PC-9 (cell line): ENCODE measurements around the gene CSH2. TPM values are rescaled to one million over a fixed set of nuclear protein-coding genes. Genes with fewer than 3 reads are reported as not detected.

Experiments used
- BruUV-seq: library from RNA; stranded (reverse); fragments of 400-500 nt; replicated peaks from 2 replicates; lab custom pipeline; 2021; lab: Mats Ljungman, UMichigan
- CTCF ChIA-PET: fragments of 300-600 bp; sonication (Branson Sonifier 250); formaldehyde crosslinking; loops from one replicate; lab custom pipeline; 2022; ENCODE audit warnings: antibody characterized with exemption; lab: Charles Lee
- POLR2A ChIA-PET: fragments of 300-600 bp; sonication (Branson Sonifier 250); formaldehyde crosslinking; loops from one replicate; lab custom pipeline; 2022; ENCODE audit warnings: antibody characterized with exemption; ENCODE audit not compliant: unreplicated experiment; lab: Charles Lee
- DNase-seq, 2 experiments: peaks; one replicate each; pipeline versions ENCODE4 v3.0.0 to v3.0.0-alpha.2; 2015 to 2022; ENCODE audit warnings: mixed read lengths in 1 of 2
- H2AFZ ChIP-seq: fragments of 200-600 bp; sonication (generic); 2 replicates; pipeline ENCODE4 v1.8.1; 2017; ENCODE audit warnings: antibody characterized with exemption
- H3F3A ChIP-seq: fragments of 200-600 bp; sonication (generic); 2 replicates; pipeline ENCODE4 v1.8.1; 2017; ENCODE audit warnings: antibody characterized with exemption, mild to moderate bottlenecking, low read depth; ENCODE audit not compliant: insufficient read depth
- H3K27ac ChIP-seq: fragments of 200-600 bp; sonication (generic); 2 replicates; pipeline ENCODE4 v1.6.1; 2016; ENCODE audit warnings: mixed run types
- H3K27me3 ChIP-seq: fragments of 200-600 bp; sonication (generic); 2 replicates; pipeline ENCODE4 v1.6.1; 2016; ENCODE audit warnings: low read depth, mixed run types; ENCODE audit not compliant: insufficient read depth
- H3K36me3 ChIP-seq: fragments of 200-600 bp; sonication (generic); 2 replicates; pipeline ENCODE4 v1.6.1; 2016; ENCODE audit warnings: low read depth, mixed run types
- H3K4me1 ChIP-seq: fragments of 200-600 bp; sonication (generic); replicated peaks from 2 replicates; pipeline ENCODE4 v1.6.1; 2016; ENCODE audit warnings: mixed run types; ENCODE audit not compliant: insufficient read depth
- H3K4me2 ChIP-seq: fragments of 200-600 bp; sonication (generic); 2 replicates; pipeline ENCODE4 v1.6.1; 2017; ENCODE audit warnings: mixed run types
- H3K4me3 ChIP-seq: fragments of 200-600 bp; sonication (generic); 2 replicates; pipeline ENCODE4 v1.6.1; 2016; ENCODE audit warnings: mixed run types
- H3K79me2 ChIP-seq: fragments of 200-600 bp; sonication (generic); 2 replicates; pipeline ENCODE4 v1.6.1; 2017; ENCODE audit warnings: low read depth, mixed run types
- H3K9me2 ChIP-seq: fragments of 200-600 bp; sonication (generic); 2 replicates; pipeline ENCODE4 v1.8.1; 2017; ENCODE audit warnings: mild to moderate bottlenecking; ENCODE audit not compliant: insufficient read depth
- H3K9me3 ChIP-seq: fragments of 200-600 bp; sonication (generic); 2 replicates; pipeline ENCODE4 v1.8.1; 2016; ENCODE audit warnings: low read depth; ENCODE audit not compliant: insufficient read depth
- H4K20me1 ChIP-seq: fragments of 200-600 bp; sonication (generic); 2 replicates; pipeline ENCODE4 v1.8.1; 2017; ENCODE audit not compliant: insufficient read depth
- EZH2 ChIP-seq: fragments of 200-600 bp; sonication (generic); IDR thresholded peaks from 2 replicates; pipeline ENCODE4 v1.8.0; 2017; ENCODE audit warnings: antibody characterized with exemption, low read depth
- intact Hi-C: fragments of 100-400 bp; cut with micrococcal nuclease; formaldehyde crosslinking; loops from one replicate; pipeline ENCODE4 v1.10.0; 2022; ENCODE audit not compliant: unreplicated experiment
- total RNA-seq: library from RNA; stranded (reverse); gene quantifications from 2 replicates; pipeline ENCODE4 v1.2.3, GENCODE V29; 2021
- TF ChIP-seq, protein P1 (sequence below): fragments of 200-600 bp; sonication (generic); conservative IDR thresholded peaks from 2 replicates; pipeline ENCODE4 v1.6.1; 2017; ENCODE audit warnings: mixed run types, antibody characterized with exemption, mild to moderate bottlenecking, moderate library complexity

CSH2 gene
- total RNA-seq, 1 experiment from 2014 or later: not detected

GRCh38 chr17:63841350-63842172 is 31.9 kb downstream of the CSH2 start:
- TF ChIP-seq, protein P1, sequence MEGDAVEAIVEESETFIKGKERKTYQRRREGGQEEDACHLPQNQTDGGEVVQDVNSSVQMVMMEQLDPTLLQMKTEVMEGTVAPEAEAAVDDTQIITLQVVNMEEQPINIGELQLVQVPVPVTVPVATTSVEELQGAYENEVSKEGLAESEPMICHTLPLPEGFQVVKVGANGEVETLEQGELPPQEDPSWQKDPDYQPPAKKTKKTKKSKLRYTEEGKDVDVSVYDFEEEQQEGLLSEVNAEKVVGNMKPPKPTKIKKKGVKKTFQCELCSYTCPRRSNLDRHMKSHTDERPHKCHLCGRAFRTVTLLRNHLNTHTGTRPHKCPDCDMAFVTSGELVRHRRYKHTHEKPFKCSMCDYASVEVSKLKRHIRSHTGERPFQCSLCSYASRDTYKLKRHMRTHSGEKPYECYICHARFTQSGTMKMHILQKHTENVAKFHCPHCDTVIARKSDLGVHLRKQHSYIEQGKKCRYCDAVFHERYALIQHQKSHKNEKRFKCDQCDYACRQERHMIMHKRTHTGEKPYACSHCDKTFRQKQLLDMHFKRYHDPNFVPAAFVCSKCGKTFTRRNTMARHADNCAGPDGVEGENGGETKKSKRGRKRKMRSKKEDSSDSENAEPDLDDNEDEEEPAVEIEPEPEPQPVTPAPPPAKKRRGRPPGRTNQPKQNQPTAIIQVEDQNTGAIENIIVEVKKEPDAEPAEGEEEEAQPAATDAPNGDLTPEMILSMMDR: no peak
- no peak for TF ChIP-seq EZH2
- BruUV-seq: no TSS peak
- no peaks in the 10 kb centered on the region for H3K9me3 ChIP-seq
- intact Hi-C loops: loop anchor here (2.0 to 10.0 kb wide), 3 partner anchors 67 to 417 kb away; partner anchors contain the start of genes DDX42 and MAP3K3
- no peaks in the 10 kb centered on the region for H3K9me2 ChIP-seq
- H3K36me3 ChIP-seq: no peaks in the 10 kb centered on the region
- CTCF ChIA-PET: no interaction called here
- no peak overlapping the region; the same call in 1 of the 2 replicates for H3K27ac ChIP-seq
- H3K79me2 ChIP-seq: peaks cover 56% of the 10 kb centered on the region
- DNase-seq: no peak
- peaks cover 8% of the 10 kb centered on the region for H4K20me1 ChIP-seq
- H3K27me3 ChIP-seq: no peaks in the 10 kb centered on the region
- peaks cover 45% of the 10 kb centered on the region for H3K4me1 ChIP-seq
- peak overlapping the region; percentile 80 for H2AFZ ChIP-seq
- H3K4me3 ChIP-seq: peak overlapping the region; percentile 86
- POLR2A ChIA-PET: interaction anchor here (0.6 kb wide), 2 partner anchors 66 to 68 kb away, joined by 3 read pairs; partner anchors contain the start of genes CCDC47 and DDX42
- H3F3A ChIP-seq: peaks cover 19% of the 10 kb centered on the region
- peak overlapping the region; percentile 88 for H3K4me2 ChIP-seq

- no peaks in the 10 kb centered on the region for H3K27me3 ChIP-seq
- peaks cover 19% of the 10 kb centered on the region for H3F3A ChIP-seq
- intact Hi-C loops: loop anchor here (5.0 to 10.0 kb wide), 2 partner anchors 218 to 416 kb away; partner anchors contain the start of gene MAP3K3
- CTCF ChIA-PET: no interaction called here
- no peak overlapping the region for H2AFZ ChIP-seq
- H3K36me3 ChIP-seq: no peaks in the 10 kb centered on the region
- H3K4me3 ChIP-seq: peak overlapping the region; percentile 86
- H3K9me2 ChIP-seq: no peaks in the 10 kb centered on the region
- H3K9me3 ChIP-seq: no peaks in the 10 kb centered on the region
- DNase-seq: no peak
- H3K4me2 ChIP-seq: peak overlapping the region; percentile 88
- H4K20me1 ChIP-seq: peaks cover 8% of the 10 kb centered on the region
- POLR2A ChIA-PET: interaction anchor here (0.6 kb wide), 1 partner anchor 66 kb away, joined by 3 read pairs; no protein-coding TSS in a partner anchor
- peaks cover 45% of the 10 kb centered on the region for H3K4me1 ChIP-seq
- H3K27ac ChIP-seq: peak overlapping the region; percentile 43; the same call in 1 of the 2 replicates
- TF ChIP-seq EZH2: no peak
- TF ChIP-seq, protein P1: no peak
- H3K79me2 ChIP-seq: peaks cover 57% of the 10 kb centered on the region
- BruUV-seq: TSS peak; percentile 35
Measured at GRCh38 chr17:63840591-63841349, 32.7 kb downstream of the CSH2 start.
